Astrocyte (in vitro differentiated cells and primary cell): ENCODE data around the gene CHN2. TPM values are rescaled to one million over a fixed set of nuclear protein-coding genes. Genes with fewer than 3 reads are reported as not detected.

Experiments used
- DNase-seq: peaks from one replicate; pipeline ENCODE4 v3.0.0-alpha.2; 2010; ENCODE audit warnings: low read depth
- FAIRE-seq: peaks from 2 replicates; lab custom pipeline; 2011; peaks lifted over from hg19 to GRCh38; lab: Jason Lieb, UNC
- H2AFZ ChIP-seq: 2 replicates; pipeline ENCODE4 v1.6.0; 2012; ENCODE audit warnings: low read depth, low read length, inconsistent platforms
- H3K27ac ChIP-seq: 2 replicates; pipeline ENCODE4 v1.5.1; 2011; ENCODE audit warnings: low read depth, low read length, inconsistent platforms
- H3K27me3 ChIP-seq: 2 replicates; pipeline ENCODE4 v1.6.0; 2011; ENCODE audit warnings: low read length, inconsistent platforms; ENCODE audit not compliant: insufficient read depth
- H3K36me3 ChIP-seq: 2 replicates; pipeline ENCODE4 v1.5.1; 2011; ENCODE audit warnings: low read length, inconsistent platforms; ENCODE audit not compliant: insufficient read depth
- H3K4me1 ChIP-seq: 2 replicates; pipeline ENCODE4 v1.5.1; 2011; ENCODE audit warnings: low read length, inconsistent platforms; ENCODE audit not compliant: insufficient read depth
- H3K4me2 ChIP-seq: 2 replicates; pipeline ENCODE4 v1.6.0; 2012; ENCODE audit warnings: low read length, inconsistent platforms
- H3K4me3 ChIP-seq: 2 replicates; pipeline ENCODE4 v1.5.1; 2011; ENCODE audit warnings: low read depth, mild to moderate bottlenecking, low read length, inconsistent platforms; ENCODE audit not compliant: insufficient read depth
- H3K79me2 ChIP-seq: 2 replicates; pipeline ENCODE4 v1.6.0; 2012; ENCODE audit warnings: mild to moderate bottlenecking, low read length, inconsistent platforms; ENCODE audit not compliant: insufficient read depth
- H3K9ac ChIP-seq: 2 replicates; pipeline ENCODE4 v1.6.0; 2012; ENCODE audit warnings: mild to moderate bottlenecking, low read length, inconsistent platforms
- H3K9me3 ChIP-seq: 2 replicates; pipeline ENCODE4 v1.5.1; 2012; ENCODE audit warnings: low read depth, mild to moderate bottlenecking, low read length, inconsistent platforms; ENCODE audit not compliant: insufficient read depth
- H4K20me1 ChIP-seq: 2 replicates; pipeline ENCODE4 v1.6.0; 2012; ENCODE audit warnings: low read length, inconsistent platforms; ENCODE audit not compliant: insufficient read depth
- H3K27ac Mint-ChIP-seq: one replicate; pipeline ENCODE4 v1.8.0; 2021; ENCODE audit warnings: mild to moderate bottlenecking, mixed read lengths; ENCODE audit not compliant: unreplicated experiment
- H3K27me3 Mint-ChIP-seq: one replicate; pipeline ENCODE4 v1.8.0; 2021; ENCODE audit warnings: low read depth, mixed read lengths; ENCODE audit not compliant: unreplicated experiment
- H3K36me3 Mint-ChIP-seq: one replicate; pipeline ENCODE4 v1.8.0; 2021; ENCODE audit warnings: low read depth, mixed read lengths; ENCODE audit not compliant: unreplicated experiment
- H3K4me1 Mint-ChIP-seq: one replicate; pipeline ENCODE4 v1.8.0; 2021; ENCODE audit warnings: low read depth, mixed read lengths; ENCODE audit not compliant: unreplicated experiment
- H3K4me3 Mint-ChIP-seq: one replicate; pipeline ENCODE4 v1.8.0; 2021; ENCODE audit warnings: mild to moderate bottlenecking, moderate library complexity, mixed read lengths; ENCODE audit not compliant: unreplicated experiment
- H3K9me3 Mint-ChIP-seq: one replicate; pipeline ENCODE4 v1.8.0; 2021; ENCODE audit warnings: mild to moderate bottlenecking, mixed read lengths; ENCODE audit not compliant: unreplicated experiment
- CTCF ChIP-seq: IDR thresholded peaks from 2 replicates; pipeline ENCODE4 v1.5.1; 2011; ENCODE audit warnings: low read depth, mild to moderate bottlenecking, inconsistent platforms, low read length, moderate library complexity; ENCODE audit not compliant: insufficient read depth
- EZH2 ChIP-seq: IDR thresholded peaks from 2 replicates; pipeline ENCODE4 v1.6.1; 2012; ENCODE audit warnings: mild to moderate bottlenecking, low read length, inconsistent platforms; ENCODE audit not compliant: insufficient read depth
- total RNA-seq: library from RNA; stranded (reverse); gene quantifications from 2 replicates; pipeline ENCODE4 v1.2.1, GENCODE V29; 2021

CHN2 gene
- total RNA-seq, 1 donor from 2014 or later, result 2.5 TPM

DNA sequence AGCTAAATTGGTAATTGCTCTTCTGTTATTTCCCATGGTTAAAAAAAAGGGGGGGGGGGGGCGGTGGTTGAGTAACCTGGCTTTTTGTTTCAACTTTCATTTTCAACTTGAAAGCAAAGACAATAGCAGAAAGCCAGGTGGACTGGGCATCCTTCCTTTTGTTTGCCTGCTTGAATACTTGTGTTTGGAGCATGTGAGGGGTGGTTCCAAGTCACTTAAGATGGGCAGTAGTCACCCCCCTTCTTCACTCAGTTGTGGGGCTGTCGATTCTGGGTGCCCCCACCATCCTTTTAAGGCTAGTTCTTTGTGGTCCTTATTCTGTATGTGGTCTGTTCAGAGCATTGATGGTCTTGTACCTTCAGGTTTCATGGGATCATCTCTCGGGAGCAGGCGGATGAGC lies 203.4 kb downstream of the CHN2 start:
- Mint-ChIP-seq H3K4me3 (no peak overlapping the region), H3K27ac (no peak overlapping the region), H3K27me3 (peaks cover 9% of the 10 kb centered on the region), H3K36me3 (no peaks in the 10 kb centered on the region), H3K4me1 (no peaks in the 10 kb centered on the region), H3K9me3 (peaks cover 2% of the 10 kb centered on the region)
- TF ChIP-seq CTCF (no peak), EZH2 (no peak)
- H3K27ac ChIP-seq, result no peak overlapping the region
- no peaks in the 10 kb centered on the region for H3K36me3 ChIP-seq
- H3K9me3 ChIP-seq, result no peaks in the 10 kb centered on the region
- no peak overlapping the region for H3K4me2 ChIP-seq
- no peak overlapping the region for H3K9ac ChIP-seq
- H3K27me3 ChIP-seq, result peaks cover 2% of the 10 kb centered on the region
- H3K4me1 ChIP-seq, result no peaks in the 10 kb centered on the region
- no peaks in the 10 kb centered on the region for H3K79me2 ChIP-seq
- DNase-seq, result no peak
- H2AFZ ChIP-seq, result no peak overlapping the region
- no peaks in the 10 kb centered on the region for H4K20me1 ChIP-seq
- H3K4me3 ChIP-seq, result no peak overlapping the region
- FAIRE-seq, result no peak

- no peak overlapping the region for H3K4me3 ChIP-seq
- no peak overlapping the region for H3K27ac ChIP-seq
- Mint-ChIP-seq H3K36me3 (no peaks in the 10 kb centered on the region), H3K4me1 (no peaks in the 10 kb centered on the region), H3K27ac (no peak overlapping the region), H3K4me3 (no peak overlapping the region), H3K9me3 (peaks cover 2% of the 10 kb centered on the region), H3K27me3 (peaks cover 7% of the 10 kb centered on the region)
- no peaks in the 10 kb centered on the region for H3K79me2 ChIP-seq
- no peaks in the 10 kb centered on the region for H4K20me1 ChIP-seq
- DNase-seq (no peak), FAIRE-seq (no peak)
- no peaks in the 10 kb centered on the region for H3K9me3 ChIP-seq
- H3K4me1 ChIP-seq, result no peaks in the 10 kb centered on the region
- TF ChIP-seq CTCF (no peak), EZH2 (no peak)
- H3K9ac ChIP-seq, result no peak overlapping the region
- H2AFZ ChIP-seq, result no peak overlapping the region
- H3K27me3 ChIP-seq, result peaks cover 2% of the 10 kb centered on the region
- no peak overlapping the region for H3K4me2 ChIP-seq
- H3K36me3 ChIP-seq, result no peaks in the 10 kb centered on the region
Observed at GRCh38 chr7:29400437-29400836, 205.9 kb downstream of the CHN2 start.

- Histone ChIP-seq H3K4me3 (no peak overlapping the region), H3K9me3 (no peaks in the 10 kb centered on the region), H3K27ac (no peak overlapping the region), H3K4me2 (no peak overlapping the region), H3K9ac (no peak overlapping the region), H4K20me1 (no peaks in the 10 kb centered on the region), H2AFZ (no peak overlapping the region), H3K79me2 (no peaks in the 10 kb centered on the region), H3K36me3 (no peaks in the 10 kb centered on the region), H3K27me3 (peaks cover 2% of the 10 kb centered on the region), H3K4me1 (no peaks in the 10 kb centered on the region)
- peaks cover 17% of the 10 kb centered on the region for H3K27me3 Mint-ChIP-seq
- H3K36me3 Mint-ChIP-seq, result no peaks in the 10 kb centered on the region
- TF ChIP-seq CTCF (no peak), EZH2 (no peak)
- no peaks in the 10 kb centered on the region for H3K4me1 Mint-ChIP-seq
- DNase-seq (no peak), FAIRE-seq (no peak)
- peaks cover 2% of the 10 kb centered on the region for H3K9me3 Mint-ChIP-seq
- H3K4me3 Mint-ChIP-seq, result no peak overlapping the region
- H3K27ac Mint-ChIP-seq, result no peak overlapping the region
Observed at GRCh38 chr7:29401769-29402168, 207.2 kb downstream of the CHN2 start.
